WERI-Rb-1 (cell line): Measurements from ENCODE around the gene PNPLA5.

Experiments used
- DNase-seq: peaks from one replicate; pipeline ENCODE4 v3.0.0-alpha.2; 2020
- H3K27ac ChIP-seq: fragments of 250-450 bp; sonication (Bioruptor Pico); 2 replicates; pipeline ENCODE4 v1.5.1; 2020; ENCODE audit warnings: mild to moderate bottlenecking, moderate library complexity
- H3K27me3 ChIP-seq: fragments of 250-450 bp; sonication (Bioruptor Pico); 2 replicates; pipeline ENCODE4 v1.5.1; 2021; ENCODE audit warnings: mild to moderate bottlenecking, low read depth, moderate library complexity; ENCODE audit not compliant: insufficient read depth, severe bottlenecking
- H3K36me3 ChIP-seq: fragments of 250-450 bp; sonication (Bioruptor Pico); 2 replicates; pipeline ENCODE4 v1.5.1; 2020; ENCODE audit warnings: mild to moderate bottlenecking, moderate library complexity
- H3K4me3 ChIP-seq: 2 replicates; pipeline ENCODE4 v1.5.1; 2011; ENCODE audit warnings: low read depth, mild to moderate bottlenecking, control low read depth, low read length
- H3K9me3 ChIP-seq: fragments of 250-450 bp; sonication (Bioruptor Pico); 2 replicates; pipeline ENCODE4 v1.5.1; 2021; ENCODE audit warnings: mild to moderate bottlenecking, moderate library complexity; ENCODE audit not compliant: severe bottlenecking
- CTCF ChIP-seq: IDR thresholded peaks from 2 replicates; pipeline ENCODE4 v1.5.1; 2011; ENCODE audit warnings: low read depth, mild to moderate bottlenecking, control low read depth, inconsistent platforms, low read length

PNPLA5 gene

GRCh38 chr22:43885786-43886185, 6.0 kb downstream of the PNPLA5 start:
- Histone ChIP-seq H3K36me3 (no peaks in the 10 kb centered on the region), H3K27me3 (no peaks in the 10 kb centered on the region), H3K4me3 (no peak overlapping the region), H3K27ac (no peak overlapping the region), H3K9me3 (no peaks in the 10 kb centered on the region)
- TF ChIP-seq CTCF = no peak
- no peak for DNase-seq

- Histone ChIP-seq H3K36me3 (no peaks in the 10 kb centered on the region), H3K27ac (no peak overlapping the region), H3K9me3 (no peaks in the 10 kb centered on the region), H3K4me3 (no peak overlapping the region), H3K27me3 (no peaks in the 10 kb centered on the region)
- no peak for DNase-seq
- TF ChIP-seq CTCF = no peak
Observed at GRCh38 chr22:43885319-43885671, 6.5 kb downstream of the PNPLA5 start.

- H3K9me3 ChIP-seq = no peaks in the 10 kb centered on the region
- H3K36me3 ChIP-seq = no peaks in the 10 kb centered on the region
- no peaks in the 10 kb centered on the region for H3K27me3 ChIP-seq
- peak; percentile 77 for DNase-seq
- TF ChIP-seq CTCF = peak; percentile 94
- no peak overlapping the region for H3K27ac ChIP-seq
- H3K4me3 ChIP-seq = no peak overlapping the region
Observed at GRCh38 chr22:43884600-43885318, 7.1 kb downstream of the PNPLA5 start.

GRCh38 chr22:43883719-43884415, 7.9 kb downstream of the PNPLA5 start:
- Histone ChIP-seq H3K4me3 (no peak overlapping the region), H3K27ac (no peak overlapping the region), H3K27me3 (no peaks in the 10 kb centered on the region), H3K9me3 (no peaks in the 10 kb centered on the region), H3K36me3 (no peaks in the 10 kb centered on the region)
- TF ChIP-seq CTCF = no peak
- no peak for DNase-seq

- peak; percentile 88 for DNase-seq
- Histone ChIP-seq H3K27ac (no peak overlapping the region), H3K4me3 (no peak overlapping the region), H3K27me3 (no peaks in the 10 kb centered on the region), H3K9me3 (no peaks in the 10 kb centered on the region), H3K36me3 (no peaks in the 10 kb centered on the region)
- peak; percentile 90 for TF ChIP-seq CTCF
Observed at GRCh38 chr22:43883012-43883661, 8.7 kb downstream of the PNPLA5 start.
